GM18867 (cell line): ENCODE measurements around the gene TNS3.
A peak's percentile ranks its signal among the peaks of the same experiment; 100 is the strongest.
"Not testable (repeated sequence)": the region's sequence is repeated elsewhere in the genome, so short reads cannot be mapped to it uniquely, and the experiment has no call there.

Experiments used
- ATAC-seq: cut with Tn5 transposase; IDR thresholded peaks from one replicate; pipeline ENCODE4 v1.9.1; 2021; ENCODE audit warnings: mild to moderate bottlenecking, moderate library complexity; ENCODE audit not compliant: unreplicated experiment

The TNS3 gene

DNA sequence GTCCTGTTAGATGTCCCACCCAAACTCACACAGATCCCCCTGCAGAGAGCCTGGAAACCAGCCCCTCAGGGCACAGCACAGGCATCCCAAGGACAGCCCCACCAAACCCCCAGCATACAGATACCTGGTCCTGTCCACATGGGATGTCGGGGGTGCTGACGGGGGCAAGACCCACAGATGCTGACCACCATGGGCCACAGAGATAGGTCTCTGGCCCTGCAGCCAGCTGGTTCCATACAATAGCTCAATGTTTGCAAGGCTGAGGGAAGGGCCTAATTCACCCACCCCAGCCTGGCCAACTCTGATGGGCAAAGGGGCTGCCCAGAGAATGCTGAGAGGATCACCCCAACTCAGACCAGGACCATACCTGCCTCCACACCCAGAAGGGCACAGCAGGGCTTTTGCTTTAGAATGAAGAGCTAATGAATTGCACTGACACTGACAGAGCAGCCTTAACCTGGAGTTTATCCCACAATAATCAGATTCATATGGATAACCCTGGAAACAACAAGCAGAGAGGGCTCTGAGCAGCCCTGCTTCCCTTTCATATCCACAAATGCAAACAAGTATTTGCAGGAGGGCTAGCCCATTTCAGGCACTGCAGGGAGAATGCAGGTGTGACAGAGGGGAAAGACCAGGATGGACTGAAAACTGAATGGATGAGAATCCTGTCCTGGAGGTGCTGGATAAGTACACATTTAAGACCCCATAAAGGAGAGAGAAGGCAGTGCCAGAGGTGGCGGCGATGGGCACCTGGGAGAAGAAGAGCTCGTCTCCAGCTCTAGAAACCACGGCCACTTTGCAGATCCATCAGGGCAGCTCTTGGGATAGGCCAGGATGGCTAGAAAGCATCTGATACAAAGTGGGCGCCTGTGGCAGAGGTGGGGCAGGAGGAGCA, 126.7 kb downstream of the TNS3 start:
- ATAC-seq = no peak

DNA sequence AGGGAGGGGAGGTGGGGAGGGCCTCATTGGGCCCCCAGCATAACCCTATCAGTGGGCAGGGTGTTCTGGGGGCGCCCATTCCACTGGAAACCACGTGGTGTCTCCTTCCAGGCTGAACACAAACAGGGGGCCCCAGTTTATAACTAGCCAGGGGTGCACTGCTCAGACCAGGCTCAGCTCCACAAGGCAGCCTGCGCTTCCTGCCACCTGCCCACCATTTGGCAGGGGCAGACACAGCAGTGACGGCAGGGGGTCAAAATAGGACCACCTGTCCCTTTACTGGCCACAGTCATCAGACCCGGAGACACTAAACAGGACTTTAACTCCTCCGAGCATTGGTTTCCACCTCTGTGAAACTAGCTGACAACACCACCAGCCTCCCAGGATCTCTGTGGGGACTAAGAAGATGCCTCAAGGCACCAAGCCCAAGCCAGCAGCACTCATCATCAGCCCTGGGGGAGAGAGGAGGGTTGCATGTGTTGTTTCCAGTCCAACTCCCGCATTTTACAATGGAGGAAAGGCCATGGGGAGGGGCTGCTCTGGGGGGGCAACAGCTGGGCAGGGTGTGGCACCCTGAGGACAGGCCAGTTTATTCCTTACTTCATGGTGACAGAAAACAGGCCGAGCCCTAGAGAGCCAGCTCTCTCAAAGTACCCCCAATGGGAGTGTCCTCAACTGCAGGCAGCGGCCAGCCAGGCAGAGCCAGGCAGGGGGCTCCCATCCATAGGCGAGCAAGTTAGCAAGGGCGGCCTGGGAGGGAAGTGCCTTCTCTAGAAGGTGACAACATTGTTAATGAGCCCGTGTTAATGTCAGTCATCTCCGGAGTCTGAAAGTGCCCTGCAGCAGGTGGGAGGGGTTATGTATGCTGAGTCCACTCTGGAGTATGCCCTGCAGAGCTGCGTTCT, 127.6 kb downstream of the TNS3 start:
- ATAC-seq = no peak

- ATAC-seq = no peak
These were observed 128.5 kb downstream of the TNS3 start for GRCh38 chr7:47453093-47454061.

DNA sequence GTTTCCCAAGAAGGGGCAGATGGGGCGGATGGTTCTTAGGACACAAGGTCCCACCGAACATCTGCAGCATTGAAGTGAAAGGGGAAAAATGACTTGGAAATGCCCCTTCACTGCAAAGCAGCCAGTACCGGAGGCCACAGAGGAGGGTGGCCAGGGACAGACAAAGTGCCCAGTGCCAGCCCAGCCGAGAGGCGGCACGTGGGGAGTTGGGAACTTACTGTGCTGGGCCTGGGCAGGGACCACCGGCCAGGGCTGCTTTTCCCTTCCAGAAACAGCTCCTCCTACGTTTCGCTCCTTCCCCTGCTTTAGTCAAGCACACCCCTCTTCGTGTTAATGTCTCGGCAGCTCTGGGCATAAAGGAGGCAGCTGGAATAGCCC, 129.2 kb downstream of the TNS3 start:
- ATAC-seq = no peak

DNA sequence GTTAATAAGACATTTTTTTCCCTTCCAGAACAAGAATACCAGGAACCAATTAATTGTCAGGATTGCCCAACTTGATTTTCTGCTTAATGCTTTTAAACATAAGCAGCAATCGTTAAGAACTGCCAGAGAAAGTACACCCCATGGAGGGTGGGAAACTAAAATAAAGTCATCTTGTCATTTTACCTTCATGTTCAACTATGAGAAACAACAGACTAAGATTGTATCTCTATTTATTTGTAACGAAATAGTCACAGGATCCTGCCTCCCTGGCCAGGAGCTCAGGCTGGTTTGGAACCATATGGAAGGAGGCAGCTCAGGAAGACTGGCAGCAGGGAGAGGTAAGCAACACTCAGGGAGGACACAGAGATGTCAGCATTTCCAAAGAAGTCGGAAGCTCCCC, 129.6 kb downstream of the TNS3 start:
- no peak for ATAC-seq

GRCh38 chr7:47451851-47452205, 130.1 kb downstream of the TNS3 start:
- ATAC-seq = no peak

DNA sequence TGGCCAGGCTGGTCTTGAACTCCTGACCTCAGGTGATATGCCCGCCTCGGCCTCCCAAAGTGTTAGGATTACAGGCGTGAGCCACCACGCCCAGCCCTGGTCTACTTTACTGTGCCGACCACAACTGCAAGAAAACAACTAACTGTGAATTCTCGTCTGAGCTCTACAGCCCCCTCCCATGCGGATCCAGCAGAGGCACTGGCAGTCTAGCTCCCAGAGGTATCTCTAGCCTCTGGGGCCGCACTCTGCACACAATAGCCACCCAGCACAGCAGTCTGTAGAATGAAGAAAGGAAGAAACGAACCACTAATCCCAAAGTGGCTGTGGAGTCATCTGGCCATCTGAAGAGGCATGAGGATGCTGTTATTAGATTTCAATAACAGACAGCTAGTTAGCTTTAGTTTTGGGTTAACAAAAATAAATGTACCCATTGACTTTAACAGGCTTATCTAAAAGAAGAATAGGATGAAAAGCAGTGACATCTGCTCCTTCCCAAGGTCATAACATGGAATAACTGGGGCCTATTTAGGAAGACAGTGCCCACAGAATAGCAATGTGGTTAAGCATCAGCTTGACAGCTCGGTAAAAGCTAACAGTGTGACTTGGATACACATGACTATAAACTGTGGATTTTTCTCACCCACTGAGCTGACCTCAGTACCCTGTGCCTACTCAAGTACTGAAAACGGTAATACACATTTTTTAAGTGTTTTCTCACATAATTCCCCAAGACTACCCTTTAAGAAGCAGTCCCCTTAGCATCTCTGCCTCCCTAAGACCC, 131.9 kb downstream of the TNS3 start:
- no peak for ATAC-seq

DNA sequence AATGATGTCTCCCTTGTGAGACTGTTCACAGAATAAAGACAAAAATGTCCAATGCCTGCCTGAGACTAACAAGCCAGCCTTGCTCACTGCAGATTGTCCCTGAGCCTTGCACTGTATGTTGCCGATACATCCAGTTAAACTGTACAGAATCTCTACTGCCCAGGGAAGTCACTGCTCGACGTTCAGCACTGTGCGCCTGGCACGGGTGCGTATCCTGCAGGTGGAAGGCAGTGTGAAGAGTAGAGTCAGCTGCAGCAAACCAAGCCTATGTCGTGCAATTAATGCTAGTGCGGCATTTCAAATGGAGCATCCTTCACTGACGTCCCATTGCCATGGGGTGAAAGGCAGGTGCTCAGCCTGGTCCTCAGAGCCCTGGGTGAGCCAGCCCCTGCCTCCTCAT, 132.9 kb downstream of the TNS3 start:
- no peak for ATAC-seq

DNA sequence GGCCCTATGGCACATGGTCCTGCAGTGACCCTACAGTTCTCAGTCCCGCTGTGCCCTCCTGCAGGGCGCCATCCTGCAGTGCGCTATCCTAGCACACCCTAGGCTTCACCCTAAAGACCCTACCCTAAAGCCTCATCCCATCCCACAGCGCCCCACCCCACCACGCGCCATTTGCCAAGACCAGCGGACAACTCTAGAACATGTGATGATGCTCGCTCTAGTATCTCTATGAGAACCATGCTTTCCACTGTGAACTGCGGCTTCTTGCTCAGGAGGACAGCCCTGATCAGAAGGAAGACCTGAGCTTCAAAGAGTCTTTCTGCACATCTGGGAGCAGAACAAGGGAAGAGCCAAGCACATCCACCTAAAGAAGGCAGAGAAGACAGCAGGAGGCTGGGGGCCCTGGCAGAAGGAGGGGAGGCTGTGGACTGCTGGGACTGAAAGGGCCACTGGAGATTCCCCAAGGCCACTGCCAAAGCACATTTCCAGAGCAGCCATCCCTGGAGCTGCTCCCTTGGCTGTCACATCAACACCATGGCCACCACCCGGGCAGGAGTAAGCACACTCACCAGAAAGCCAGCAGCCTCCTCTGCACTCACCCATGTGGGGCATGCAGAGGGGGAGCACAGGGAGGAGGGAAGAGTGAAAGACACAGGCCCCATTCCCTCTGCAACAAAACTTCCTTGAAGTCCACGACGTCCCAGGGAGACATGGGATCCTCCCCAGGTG, 134.1 kb downstream of the TNS3 start:
- ATAC-seq = no peak

GRCh38 chr7:47446871-47447466, 134.9 kb downstream of the TNS3 start:
- ATAC-seq = no peak

GRCh38 chr7:47444376-47445098, 137.4 kb downstream of the TNS3 start:
- ATAC-seq = peak; percentile 56

DNA sequence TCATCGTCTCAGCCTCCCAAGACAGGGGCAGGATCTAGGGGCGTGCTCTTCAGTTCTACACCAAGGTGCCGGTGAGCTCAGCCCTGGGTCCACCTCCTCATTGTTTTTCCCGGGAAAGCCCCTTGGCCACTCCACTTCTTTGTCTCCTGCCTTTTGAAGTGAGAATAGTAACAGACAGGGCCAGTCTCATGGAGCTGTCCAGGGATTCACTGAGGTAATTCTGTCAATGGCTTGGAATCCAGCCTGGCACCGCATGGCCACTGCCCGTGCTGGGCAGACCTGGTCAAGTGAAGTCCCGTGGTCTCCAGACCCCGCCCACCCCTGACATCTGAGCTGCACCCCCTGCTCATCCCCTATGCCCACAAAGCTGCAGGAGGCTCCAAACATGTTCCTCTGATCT, 138.9 kb downstream of the TNS3 start:
- ATAC-seq = no peak

DNA sequence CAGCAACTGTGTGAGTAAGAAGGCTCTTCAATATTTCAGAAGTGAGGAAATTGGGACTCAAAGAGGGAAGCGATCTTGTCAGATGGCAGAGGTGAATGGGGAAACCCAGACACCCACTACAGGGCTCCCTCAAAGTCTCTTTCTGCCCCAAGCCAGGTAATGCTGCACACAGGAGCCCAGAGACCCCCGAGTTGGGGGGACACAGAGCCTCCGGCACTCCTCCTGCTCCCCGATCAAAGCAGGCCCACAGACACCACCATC, 139.4 kb downstream of the TNS3 start:
- no peak for ATAC-seq

GRCh38 chr7:47441796-47442604, 139.9 kb downstream of the TNS3 start:
- no peak for ATAC-seq

DNA sequence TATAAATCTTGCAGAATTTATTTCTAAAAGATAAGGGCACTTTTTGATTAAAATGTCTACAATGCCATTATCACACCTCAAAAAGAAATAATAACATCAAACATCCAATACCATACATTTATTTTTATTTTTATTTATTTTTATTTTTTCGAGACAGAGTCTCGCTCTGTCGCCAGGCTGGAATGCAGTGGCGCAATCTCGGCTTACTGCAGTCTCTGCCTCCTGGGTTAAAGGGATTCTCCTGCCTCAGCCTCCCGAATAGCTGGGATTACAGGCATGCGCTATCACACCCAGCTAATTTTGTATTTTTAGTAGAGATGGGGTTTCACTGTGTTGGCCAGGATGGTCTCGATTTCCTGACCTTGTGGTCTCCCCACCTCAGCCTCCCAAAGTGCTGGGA, 140.9 kb downstream of the TNS3 start:
- not testable (repeated sequence) for ATAC-seq

- no peak for ATAC-seq
These were observed 141.6 kb downstream of the TNS3 start for GRCh38 chr7:47440320-47440719.

DNA sequence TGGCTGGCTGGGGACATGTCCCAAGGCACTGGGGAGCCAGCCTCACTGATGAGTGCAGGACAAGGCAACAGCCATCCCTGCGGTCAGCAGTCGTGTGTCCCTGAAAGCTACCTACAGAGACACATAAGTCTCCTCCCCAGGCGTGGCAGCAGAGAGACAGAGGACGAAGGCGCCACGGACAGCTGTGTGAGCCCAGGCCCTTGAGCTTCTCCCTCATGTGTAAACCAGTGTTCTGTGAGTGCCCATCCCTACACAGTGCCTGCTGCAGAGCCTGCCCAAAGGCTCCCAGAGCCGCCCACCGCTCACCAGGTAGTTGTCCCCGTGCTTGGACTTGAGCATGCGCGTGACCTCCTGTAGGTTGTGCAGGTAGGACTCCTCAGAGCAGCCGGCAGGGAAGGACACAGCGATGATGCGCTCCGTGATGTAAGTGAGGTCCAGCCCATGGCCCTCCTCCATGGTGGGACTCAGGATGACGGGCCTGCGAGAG, 142.7 kb downstream of the TNS3 start:
- no peak for ATAC-seq
